Heart right ventricle (tissue), 16 donors: ENCODE results near the gene RERG. TPM values are rescaled to one million over a fixed set of nuclear protein-coding genes. Genes with fewer than 3 reads are reported as not detected.

ENCODE experiments used
- ATAC-seq, 8 donors: fragments of 200-7000 bp; cut with Tn5 transposase; one replicate each; pipeline ENCODE4 v1.9.1; 2020; ENCODE audit warnings: mild to moderate bottlenecking in 8 of 8, moderate library complexity in 8 of 8, moderate number of reproducible peaks in 1 of 8
- DNase-seq, 2 donors: peaks; one replicate each; pipeline ENCODE4 v3.0.0-alpha.2; 2020
- H3K27ac ChIP-seq, 10 donors: fragments of 200-600 bp; sonication (generic) in 2 of 10; one replicate each; pipeline versions ENCODE4 v1.5.0 to v1.8.0; 2020 to 2022; ENCODE audit warnings: mild to moderate bottlenecking in 3 of 10
- H3K27me3 ChIP-seq, 7 donors: fragments of 200-600 bp; one replicate each; pipeline ENCODE4 v1.8.0; 2021 to 2022; ENCODE audit warnings: mild to moderate bottlenecking in 2 of 7
- H3K36me3 ChIP-seq, 9 donors: fragments of 200-600 bp; sonication (generic) in 1 of 9; one replicate each; pipeline versions ENCODE4 v1.5.0 to v1.8.0; 2020 to 2022; ENCODE audit warnings: mild to moderate bottlenecking in 2 of 9
- H3K4me1 ChIP-seq, 9 donors: fragments of 200-600 bp; sonication (generic) in 1 of 9; one replicate each; pipeline versions ENCODE4 v1.5.0 to v1.8.0; 2020 to 2022; ENCODE audit warnings: mild to moderate bottlenecking in 4 of 9
- H3K4me3 ChIP-seq, 10 donors: fragments of 200-600 bp; sonication (generic) in 2 of 10; one replicate each; pipeline versions ENCODE4 v1.5.0 to v1.8.0; 2020 to 2022; ENCODE audit warnings: mild to moderate bottlenecking in 7 of 10, moderate library complexity in 2 of 10
- H3K9me3 ChIP-seq, 11 donors: fragments of 200-600 bp in 10 of 11; sonication (generic) in 2 of 11; one replicate each; pipeline versions ENCODE4 v1.5.0 to v1.8.0; 2013 to 2022; ENCODE audit warnings: mild to moderate bottlenecking in 2 of 11, control low read depth in 1 of 11, moderate library complexity in 1 of 11
- CTCF ChIP-seq, 9 donors: fragments of 200-600 bp; sonication (generic) in 2 of 9; IDR thresholded peaks; one replicate each; pipeline versions ENCODE4 v1.5.0 to v1.8.0; 2021 to 2022; ENCODE audit warnings: antibody characterized with exemption in 9 of 9, mild to moderate bottlenecking in 5 of 9, moderate library complexity in 1 of 9
- WGBS, 2 donors: extraction: QIAGEN DNeasy Blood & Tissue Kit; methylation state at CpG; one replicate each; pipeline ENCODE4 v1.1.7; 2013; ENCODE audit warnings: inconsistent platforms in 1 of 2; 5-methylcytosine and 5-hydroxymethylcytosine counted together
- intact Hi-C, 10 donors: fragments of 100-400 bp; cut with DNase I; formaldehyde crosslinking; loops; one replicate each; pipeline versions ENCODE4 v1.11.1 to v1.14.2; 2022
- polyA plus RNA-seq, 2 donors: library from polyadenylated mRNA; stranded (reverse); fragments of 200-250 nt; gene quantifications; one replicate each; pipeline ENCODE4 v1.2.3, GENCODE V29; 2013
- total RNA-seq, 10 donors: library from RNA; stranded (reverse); fragmentation: NEBNext Ultra II Directional in 3 of 10; extraction: Animal tissue kit (Norgen Biotek cat#: 25700) in 3 of 10; gene quantifications; one replicate each; pipeline versions ENCODE4 v1.2.1 to v1.2.4, GENCODE V29; 2021 to 2023
- donor health status: Arrhythmogenic right ventricular cardiomyopathy.
- donor health status: ischemic (EF 13 %, LVEDD 7.1; RV severe dilation, severe dysfunction).
- donor health status: healthy with polysubstance abuse.
- donor health status: DM: no; HTN: yes; CAD: no.
- donor health status: DM: no; HTN: no; CAD: no.
- donor health status: ischemic (EF 25% LVEDD 6.9; RV normal size, moderate dysfunction).
- donor health status: ischemic (EF 25% LVEDD 5.7; RV mildly dilated, moderate dysfunction).
- donor health status: healthy.
- donor health status: DM: yes; HTN: yes; CAD: no.
- donor health status: Ischemic cardiomyopathy.
- donor health status: ischemic (EF 35%, LVEDD 5.7; RV mildly dilated, moderate dysfunction).
- donor health status: nonischemic (EF 11% LVEDD 7.7; RV severe dilation, severe dysfunction).
- donor health status: DM: yes; HTN: yes; CAD: no.
- donor health status: PGD.
- donor health status: ischemic (EF 29% LVEDD 5.4; RV normal size, mild dysfunction).
- donor health status: nonischemic (EF 23%, LVEDD 6.1; RV moderate dilation, normal function).

RERG gene
- total and polyA plus RNA-seq, 12 donors, result 2.1 to 9.7 (median 2.7) TPM

GRCh38 chr12:15199930-15200329 is 21.3 kb downstream of the RERG start:
- Histone ChIP-seq H3K4me3 (no peak overlapping the region), H3K27ac (no peak overlapping the region), H3K36me3 (no peaks in the 10 kb centered on the region), H3K4me1 (peaks cover 0 to 9% (median 0%) of the 10 kb centered on the region in 9 donors), H3K9me3 (peaks cover 0 to 19% (median 0%) of the 10 kb centered on the region in 11 donors), H3K27me3 (no peaks in the 10 kb centered on the region)
- intact Hi-C loops, result no loop called here
- TF ChIP-seq CTCF (IDR thresholded peaks at IDR 0.05), result no peak
- DNase-seq, result no peak
- ATAC-seq, result no peak
- 55 to 66% methylated on average over 2 of the region's 2 CpGs for WGBS, 2 donors

GRCh38 chr12:15196678-15197505 is 24.3 kb downstream of the RERG start:
- H3K36me3 ChIP-seq, result no peaks in the 10 kb centered on the region
- H3K4me3 ChIP-seq, result no peak overlapping the region
- intact Hi-C loops, result no loop called here
- 78 to 86% methylated on average over 3 of the region's 3 CpGs for WGBS, 2 donors
- H3K27me3 ChIP-seq, result no peaks in the 10 kb centered on the region
- no peak for TF ChIP-seq CTCF (IDR thresholded peaks at IDR 0.05)
- no peak for DNase-seq
- H3K27ac ChIP-seq, result peak overlapping the region in 2 of 10 donors; percentile 35 to 43
- no peaks in the 10 kb centered on the region for H3K9me3 ChIP-seq
- H3K4me1 ChIP-seq, result peaks cover 0 to 14% (median 0%) of the 10 kb centered on the region in 9 donors
- no peak for ATAC-seq

- DNase-seq, result no peak
- Histone ChIP-seq H3K4me3 (no peak overlapping the region), H3K9me3 (no peaks in the 10 kb centered on the region), H3K27me3 (no peaks in the 10 kb centered on the region), H3K27ac (peak overlapping the region in 1 of 10 donors; percentile 35), H3K36me3 (no peaks in the 10 kb centered on the region), H3K4me1 (peaks cover 0 to 14% (median 0%) of the 10 kb centered on the region in 9 donors)
- intact Hi-C loops, result no loop called here
- TF ChIP-seq CTCF (IDR thresholded peaks at IDR 0.05), result no peak
- no peak for ATAC-seq
- WGBS, 2 donors, result 71 to 73% methylated on average over 3 of the region's 3 CpGs
These were observed 25.0 kb downstream of the RERG start for GRCh38 chr12:15196221-15196620.

- Histone ChIP-seq H3K27ac (no peak overlapping the region), H3K4me3 (no peak overlapping the region), H3K9me3 (no peaks in the 10 kb centered on the region), H3K4me1 (peaks cover 0 to 14% (median 0%) of the 10 kb centered on the region in 9 donors), H3K27me3 (no peaks in the 10 kb centered on the region), H3K36me3 (no peaks in the 10 kb centered on the region)
- intact Hi-C loops, result no loop called here
- no peak for DNase-seq
- ATAC-seq, result no peak
- TF ChIP-seq CTCF (IDR thresholded peaks at IDR 0.05), result no peak
- 64% methylated on average over 6 of the region's 6 CpGs for WGBS, 2 donors
These were observed 26.5 kb downstream of the RERG start for GRCh38 chr12:15194456-15195368.
